Measurements from ENCODE around the gene ELOVL5.

ELOVL5 gene

DNA sequence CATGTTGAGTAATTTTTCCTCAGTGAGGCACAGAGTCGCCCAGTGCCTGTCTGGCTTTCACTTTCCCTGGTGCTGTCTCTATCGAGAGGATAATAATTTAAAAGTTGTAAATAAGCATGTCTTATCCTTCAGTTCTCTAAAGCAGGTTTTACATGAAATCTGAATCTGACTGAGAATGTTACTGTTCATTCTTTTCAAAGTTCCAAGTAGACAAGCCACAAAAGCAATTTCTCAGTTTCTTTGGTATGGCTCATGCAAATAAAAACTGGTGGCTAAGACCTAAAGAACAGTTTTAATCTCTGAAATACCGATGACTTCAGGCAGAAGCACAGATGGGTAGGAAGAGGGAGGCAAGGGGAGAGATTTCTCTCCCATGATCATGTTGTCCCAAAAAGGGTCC is 112.5 kb downstream of the ELOVL5 start:
- DNase-seq = no peak

DNA sequence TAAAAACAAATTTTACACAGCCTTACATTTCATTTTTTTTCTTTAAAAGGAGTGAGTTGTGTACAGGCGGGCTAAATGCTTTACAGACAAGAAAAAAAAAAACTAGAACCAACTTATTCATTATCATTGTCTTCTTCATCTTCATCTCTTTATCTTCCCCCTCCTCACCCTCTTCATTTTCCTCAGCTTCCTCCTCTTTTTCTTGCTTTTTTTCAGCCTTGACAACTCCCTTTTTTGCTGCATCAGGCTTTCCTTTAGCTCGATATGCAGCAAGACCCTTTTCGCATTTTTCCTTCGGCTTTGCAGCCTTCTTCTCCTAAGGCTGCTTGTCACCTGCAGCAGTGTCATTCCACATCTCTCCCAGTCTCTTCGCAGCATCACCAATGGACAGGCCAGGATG is 113.2 kb downstream of the ELOVL5 start:
- DNase-seq = no peak

DNA sequence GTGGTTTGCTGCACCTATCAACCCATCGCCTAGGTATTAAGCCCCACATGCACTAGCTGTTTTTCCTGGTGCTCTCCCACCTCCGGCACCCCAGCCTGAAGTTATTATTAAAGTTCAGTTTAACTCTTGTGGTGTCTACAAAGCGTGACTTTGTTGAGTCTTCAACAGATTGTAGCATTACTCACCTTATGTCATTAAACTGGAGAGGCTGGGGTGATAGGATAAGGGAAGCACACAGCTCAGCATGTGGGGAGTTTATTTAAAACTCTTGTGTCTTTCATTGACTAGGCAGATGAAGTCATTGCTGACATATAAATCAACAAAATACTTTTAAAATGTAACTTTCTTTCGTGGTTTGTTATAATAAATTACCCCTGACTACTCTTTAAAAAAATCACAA is 115.4 kb downstream of the ELOVL5 start:
- peak in 1 of 2 experiments; percentile 31 for DNase-seq

DNA sequence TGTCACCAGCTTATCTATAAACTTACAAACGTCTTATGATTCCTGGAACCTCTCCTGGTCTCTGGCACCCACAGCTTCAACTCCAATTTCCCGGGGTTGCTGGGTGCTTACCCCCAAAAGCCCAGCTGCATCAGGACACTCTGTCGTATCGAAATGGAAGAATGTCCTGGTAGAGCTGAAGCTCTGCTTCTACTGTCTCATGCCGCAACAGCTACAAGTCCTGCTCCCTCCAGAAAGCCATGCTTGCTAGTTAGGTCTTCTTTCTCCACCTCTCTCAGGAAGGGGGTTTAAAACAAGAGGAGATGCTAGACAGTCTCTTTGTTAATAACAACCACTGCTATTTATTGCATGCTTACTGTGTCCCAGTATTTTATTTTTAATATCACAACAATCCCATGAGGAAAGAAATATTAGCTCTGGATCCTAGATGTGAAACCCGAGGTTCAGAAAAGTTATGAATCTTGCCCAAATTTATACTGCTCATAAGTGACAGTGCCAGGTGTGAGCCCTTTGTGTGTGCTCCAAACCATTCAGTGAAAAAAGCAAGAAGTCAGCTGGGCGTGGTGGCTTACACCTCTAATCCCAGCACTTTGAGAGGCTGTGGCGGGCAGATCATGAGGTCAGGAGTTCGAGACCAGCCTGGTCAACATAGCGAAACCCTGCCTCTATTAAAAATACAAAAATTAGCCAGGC is 117.8 kb downstream of the ELOVL5 start:
- no peak for DNase-seq

DNA sequence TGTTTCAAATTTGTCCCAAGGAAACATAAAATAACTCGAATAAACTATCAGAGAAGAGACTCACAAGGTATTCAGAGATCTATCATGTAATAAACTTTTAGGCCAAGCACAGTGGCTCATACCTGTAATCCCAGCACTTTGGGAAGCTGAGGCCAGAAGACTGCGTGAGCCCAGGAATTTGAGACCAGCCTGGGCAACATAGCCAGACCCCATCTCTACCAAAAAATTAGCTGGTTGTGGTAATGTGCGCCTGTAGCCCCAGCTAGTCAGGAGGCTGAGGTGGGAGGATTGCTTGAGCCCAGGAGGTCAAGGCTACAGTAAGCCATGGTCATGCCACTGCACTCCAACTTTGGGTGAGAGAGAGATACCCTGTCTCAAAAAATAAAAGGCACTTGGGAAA is 120.9 kb downstream of the ELOVL5 start:
- DNase-seq = no peak

DNA sequence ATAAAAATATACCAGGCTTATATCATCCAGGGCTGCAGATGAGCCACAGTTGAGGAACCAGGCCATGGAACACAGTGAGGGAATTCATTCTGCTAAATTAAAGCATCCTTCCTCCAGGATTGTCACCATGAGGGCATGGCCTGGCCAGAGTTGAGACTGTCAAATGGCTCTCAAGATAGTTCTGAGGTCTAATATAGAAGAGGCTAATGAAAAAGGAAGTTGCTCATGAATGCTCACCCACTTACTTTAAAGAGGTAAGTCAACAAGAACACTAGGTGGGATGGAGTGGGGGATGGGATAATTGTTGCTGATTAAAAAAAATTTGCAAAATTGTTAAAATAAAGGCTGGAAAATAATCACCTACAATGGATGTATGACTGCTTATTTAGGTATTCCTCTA is 128.1 kb downstream of the ELOVL5 start:
- DNase-seq = no peak
